NCI-H128 (cell line): Measurements from ENCODE around the gene CD58.
"Not testable (repeated sequence)": the region's sequence is repeated elsewhere in the genome, so short reads cannot be mapped to it uniquely, and the experiment has no call there.

ENCODE experiments used
- DNase-seq: peaks from one replicate; lab custom pipeline; 2025; ENCODE audit not compliant: unreplicated experiment; lab: John Stamatoyannopoulos, UW

The CD58 gene

GRCh38 chr1:116593401-116593800, 22.6 kb upstream of the CD58 start:
- DNase-seq = not testable (repeated sequence)

- DNase-seq = not testable (repeated sequence)
Measured at GRCh38 chr1:116591951-116592605, 21.3 kb upstream of the CD58 start.

- not testable (repeated sequence) for DNase-seq
Measured at GRCh38 chr1:116591006-116591950, 20.5 kb upstream of the CD58 start.

GRCh38 chr1:116590359-116591005, 19.7 kb upstream of the CD58 start:
- not testable (repeated sequence) for DNase-seq

GRCh38 chr1:116589101-116589735, 18.4 kb upstream of the CD58 start:
- DNase-seq = not testable (repeated sequence)

GRCh38 chr1:116587501-116588227, 16.8 kb upstream of the CD58 start:
- no peak for DNase-seq

GRCh38 chr1:116586741-116587143, 15.9 kb upstream of the CD58 start:
- no peak for DNase-seq

GRCh38 chr1:116585886-116586285, 15.1 kb upstream of the CD58 start:
- DNase-seq = no peak

GRCh38 chr1:116581323-116581885, 10.6 kb upstream of the CD58 start:
- no peak for DNase-seq

- no peak for DNase-seq
Measured at GRCh38 chr1:116580446-116581322, 9.9 kb upstream of the CD58 start.

GRCh38 chr1:116579259-116579875, 8.5 kb upstream of the CD58 start:
- DNase-seq = no peak

GRCh38 chr1:116578581-116578980, 7.8 kb upstream of the CD58 start:
- no peak for DNase-seq

- no peak for DNase-seq
Measured at GRCh38 chr1:116577759-116578314, 7.0 kb upstream of the CD58 start.

- peak; percentile 7 for DNase-seq
Measured at GRCh38 chr1:116574581-116575291, 3.9 kb upstream of the CD58 start.

- DNase-seq = no peak
Measured at GRCh38 chr1:116573431-116574095, 2.7 kb upstream of the CD58 start.

- no peak for DNase-seq
Measured at GRCh38 chr1:116572771-116573430, 2.1 kb upstream of the CD58 start.

- no peak for DNase-seq
Measured at GRCh38 chr1:116572099-116572498, 1.3 kb upstream of the CD58 start.
